Measurements from ENCODE around the gene PHLPP1.
A peak's percentile ranks its signal among the peaks of the same experiment; 100 is the strongest.
"Not testable (repeated sequence)": the region's sequence is repeated elsewhere in the genome, so short reads cannot be mapped to it uniquely, and the experiment has no call there.

Gene PHLPP1

GRCh38 chr18:62693659-62694058 lies 21.7 kb upstream of the PHLPP1 start:
- Histone ChIP-seq H3K79me2 (ENCODE audit: insufficient read depth, low read length) (no peaks in the 10 kb centered on the region), H4K20me1 (ENCODE audit: low read depth, low read length) (no peaks in the 10 kb centered on the region), H2AFZ (ENCODE audit: low read depth, low read length, severe bottlenecking) (no peak overlapping the region), H3K4me2 (ENCODE audit: low read depth, low read length, poor library complexity, severe bottlenecking) (no peak overlapping the region), H3K27me3 (ENCODE audit: low read length) (no peaks in the 10 kb centered on the region), H3K27ac (ENCODE audit: low read depth, low read length) (no peak overlapping the region), H3K36me3 (ENCODE audit: low read length) (peaks cover 5% of the 10 kb centered on the region; the same call in 1 of the 2 replicates), H3K9me3 (ENCODE audit: insufficient read depth, low read length) (peaks cover 23% of the 10 kb centered on the region; the same call in 1 of the 2 replicates), H3K4me3 (ENCODE audit: insufficient read depth, low read length, poor library complexity, severe bottlenecking) (no peak overlapping the region), H3K9ac (ENCODE audit: low read length) (no peak overlapping the region), H3K9me2 (replicated peaks; ENCODE audit: insufficient read depth, low read length) (no peaks in the 10 kb centered on the region), H3F3A (ENCODE audit: insufficient read depth) (no peaks in the 10 kb centered on the region)
- TF ChIP-seq EZH2phosphoT487 (conservative IDR thresholded peaks at IDR 0.05; ENCODE audit: low read length) = no peak
- TF ChIP-seq CTCF (IDR thresholded peaks at IDR 0.05; ENCODE audit: insufficient read depth, low read length, poor library complexity, severe bottlenecking) = no peak

GRCh38 chr18:62697636-62698035 lies 17.7 kb upstream of the PHLPP1 start:
- H3K4me2 ChIP-seq (ENCODE audit: low read depth, low read length, poor library complexity, severe bottlenecking) = no peak overlapping the region

GRCh38 chr18:62702259-62702658 lies 13.1 kb upstream of the PHLPP1 start:
- Histone ChIP-seq H3K36me3 (ENCODE audit: low read length) (no peaks in the 10 kb centered on the region), H3K9ac (ENCODE audit: low read length) (peak overlapping the region; percentile 17; the same call in 1 of the 2 replicates), H2AFZ (ENCODE audit: low read depth, low read length, severe bottlenecking) (peak overlapping the region; percentile 17), H3K4me3 (ENCODE audit: insufficient read depth, low read length, poor library complexity, severe bottlenecking) (no peak overlapping the region), H3K27ac (ENCODE audit: low read depth, low read length) (no peak overlapping the region), H3K9me3 (ENCODE audit: insufficient read depth, low read length) (no peaks in the 10 kb centered on the region), H3K27me3 (ENCODE audit: low read length) (no peaks in the 10 kb centered on the region), H3K9me2 (replicated peaks; ENCODE audit: insufficient read depth, low read length) (no peaks in the 10 kb centered on the region), H3F3A (ENCODE audit: insufficient read depth) (no peaks in the 10 kb centered on the region), H4K20me1 (ENCODE audit: low read depth, low read length) (no peaks in the 10 kb centered on the region), H3K4me2 (ENCODE audit: low read depth, low read length, poor library complexity, severe bottlenecking) (peak overlapping the region; percentile 33), H3K79me2 (ENCODE audit: insufficient read depth, low read length) (no peaks in the 10 kb centered on the region)
- TF ChIP-seq EZH2phosphoT487 (conservative IDR thresholded peaks at IDR 0.05; ENCODE audit: low read length) (no peak), CTCF (IDR thresholded peaks at IDR 0.05; ENCODE audit: insufficient read depth, low read length, poor library complexity, severe bottlenecking) (no peak)

More at GRCh38 chr18:62697636-62698035, 17.7 kb upstream of the PHLPP1 start:
- no peaks in the 10 kb centered on the region for H4K20me1 ChIP-seq (ENCODE audit: low read depth, low read length)
- H3K27ac ChIP-seq (ENCODE audit: low read depth, low read length) = no peak overlapping the region
- H3K9me3 ChIP-seq (ENCODE audit: insufficient read depth, low read length) = no peaks in the 10 kb centered on the region
- no peaks in the 10 kb centered on the region for H3K27me3 ChIP-seq (ENCODE audit: low read length)
- H3F3A ChIP-seq (ENCODE audit: insufficient read depth) = no peaks in the 10 kb centered on the region
- H3K79me2 ChIP-seq (ENCODE audit: insufficient read depth, low read length) = no peaks in the 10 kb centered on the region
- no peak overlapping the region for H2AFZ ChIP-seq (ENCODE audit: low read depth, low read length, severe bottlenecking)
- H3K9me2 ChIP-seq (replicated peaks; ENCODE audit: insufficient read depth, low read length) = no peaks in the 10 kb centered on the region
- TF ChIP-seq CTCF (IDR thresholded peaks at IDR 0.05; ENCODE audit: insufficient read depth, low read length, poor library complexity, severe bottlenecking) = no peak
- TF ChIP-seq EZH2phosphoT487 (conservative IDR thresholded peaks at IDR 0.05; ENCODE audit: low read length) = no peak
- H3K9ac ChIP-seq (ENCODE audit: low read length) = no peak overlapping the region
- no peak overlapping the region for H3K4me3 ChIP-seq (ENCODE audit: insufficient read depth, low read length, poor library complexity, severe bottlenecking)
- no peaks in the 10 kb centered on the region for H3K36me3 ChIP-seq (ENCODE audit: low read length)

- not testable (repeated sequence) for H3K27me3 ChIP-seq (ENCODE audit: low read length); H3K4me2 ChIP-seq (ENCODE audit: low read depth, low read length, poor library complexity, severe bottlenecking); H3K9ac ChIP-seq (ENCODE audit: low read length); H3K4me3 ChIP-seq (ENCODE audit: insufficient read depth, low read length, poor library complexity, severe bottlenecking); H2AFZ ChIP-seq (ENCODE audit: low read depth, low read length, severe bottlenecking); H4K20me1 ChIP-seq (ENCODE audit: low read depth, low read length); H3K79me2 ChIP-seq (ENCODE audit: insufficient read depth, low read length); H3K9me2 ChIP-seq (replicated peaks; ENCODE audit: insufficient read depth, low read length); H3F3A ChIP-seq (ENCODE audit: insufficient read depth); H3K36me3 ChIP-seq (ENCODE audit: low read length); H3K9me3 ChIP-seq (ENCODE audit: insufficient read depth, low read length); H3K27ac ChIP-seq (ENCODE audit: low read depth, low read length)
Observed at GRCh38 chr18:62706879-62707278, 8.5 kb upstream of the PHLPP1 start.

- not testable (repeated sequence) for H3K27me3 ChIP-seq (ENCODE audit: low read length); H3K79me2 ChIP-seq (ENCODE audit: insufficient read depth, low read length); H3K36me3 ChIP-seq (ENCODE audit: low read length); H3K9ac ChIP-seq (ENCODE audit: low read length); H3K4me3 ChIP-seq (ENCODE audit: insufficient read depth, low read length, poor library complexity, severe bottlenecking); H4K20me1 ChIP-seq (ENCODE audit: low read depth, low read length); H2AFZ ChIP-seq (ENCODE audit: low read depth, low read length, severe bottlenecking); H3K9me3 ChIP-seq (ENCODE audit: insufficient read depth, low read length); H3K27ac ChIP-seq (ENCODE audit: low read depth, low read length); H3K4me2 ChIP-seq (ENCODE audit: low read depth, low read length, poor library complexity, severe bottlenecking); H3K9me2 ChIP-seq (replicated peaks; ENCODE audit: insufficient read depth, low read length)
- H3F3A ChIP-seq (ENCODE audit: insufficient read depth) = peaks cover 10% of the 10 kb centered on the region; the same call in 1 of the 2 replicates
Observed at GRCh38 chr18:62709908-62710307, 5.4 kb upstream of the PHLPP1 start.
